ENCODE results near the gene CWF19L2. TPM values are rescaled to one million over a fixed set of nuclear protein-coding genes. Genes with fewer than 3 reads are reported as not detected.

The CWF19L2 gene
- total and polyA plus RNA-seq, 2 of the 8 experiments (the other 6 are each of a cell fraction or from before 2014, with no cell fraction given) = 2.2 to 16.6 TPM

GRCh38 chr11:107427569-107428180, 29.9 kb downstream of the CWF19L2 start:
- Histone ChIP-seq H2BK20ac (ENCODE audit: low read length) (no peak overlapping the region), H3K9me3 (ENCODE audit: insufficient read depth in 2 of 2, low read depth in 1 of 2, low read length in 1 of 2) (no peaks in the 10 kb centered on the region), H3K27ac (ENCODE audit: low read depth, low read length) (no peak overlapping the region), H2BK12ac (ENCODE audit: low read depth, low read length) (no peak overlapping the region), H3K79me1 (ENCODE audit: low read depth, low read length) (no peaks in the 10 kb centered on the region), H3K36me3 (ENCODE audit: control insufficient read depth in 2 of 4, insufficient read depth in 4 of 4, low read length in 3 of 4) (peaks cover 0 to 7% (median 3%) of the 10 kb centered on the region in 4 experiments; a peak in 3 of 8 replicates), H3K23ac (ENCODE audit: insufficient read length) (no peak overlapping the region), H2AK5ac (ENCODE audit: low read depth, low read length) (no peak overlapping the region), H3K27me3 (replicated peaks in 1 of 4; ENCODE audit: control insufficient read depth in 3 of 4, extremely low read depth in 1 of 4, insufficient read depth in 3 of 4, low read length in 3 of 4) (no peaks in the 10 kb centered on the region), H3K4me1 (replicated peaks in 1 of 4; ENCODE audit: control insufficient read depth in 3 of 4, insufficient read depth in 4 of 4, low read length in 3 of 4) (no peaks in the 10 kb centered on the region), H4K20me1 (replicated peaks in 1 of 2; ENCODE audit: control insufficient read depth in 1 of 2, insufficient read depth in 2 of 2, low read length in 2 of 2) (peaks cover 0 to 2% of the 10 kb centered on the region in 2 experiments), H3K4ac (replicated peaks; ENCODE audit: insufficient read length, low read depth, low read length) (no peak overlapping the region), H3K18ac (ENCODE audit: extremely low read depth, low read length) (no peak overlapping the region), H4K91ac (replicated peaks; ENCODE audit: insufficient read length, low read length) (no peak overlapping the region), H2BK120ac (replicated peaks; ENCODE audit: low read depth, low read length) (no peak overlapping the region), H3K23me2 (ENCODE audit: low read depth, low read length) (no peaks in the 10 kb centered on the region), H3K9ac (replicated peaks in 1 of 4; ENCODE audit: extremely low read depth in 1 of 4, low read depth in 3 of 4, low read length in 3 of 4) (no peak overlapping the region), H2BK5ac (ENCODE audit: low read depth, low read length) (no peak overlapping the region), H2AFZ (ENCODE audit: low read length) (no peak overlapping the region), H3K14ac (ENCODE audit: insufficient read length) (no peak overlapping the region), H4K8ac (ENCODE audit: extremely low read depth, insufficient read depth, low read length) (no peak overlapping the region), H3K4me2 (ENCODE audit: insufficient read depth in 1 of 2, low read depth in 2 of 2, low read length in 2 of 2) (no peak overlapping the region), H3K79me2 (ENCODE audit: control insufficient read depth in 1 of 2, insufficient read depth in 2 of 2, low read length in 2 of 2) (no peaks in the 10 kb centered on the region), H3K56ac (replicated peaks; ENCODE audit: insufficient read length, low read depth, low read length) (no peak overlapping the region), H4K5ac (ENCODE audit: insufficient read length, low read depth, low read length) (no peak overlapping the region), H3K4me3 (ENCODE audit: extremely low read depth in 1 of 4, insufficient read depth in 2 of 4, low read depth in 3 of 4, low read length in 4 of 4) (no peak overlapping the region), H2BK15ac (ENCODE audit: low read length) (no peak overlapping the region)
- FAIRE-seq (no peak), DNase-seq (ENCODE audit: low read depth in 1 of 2, low spot score in 2 of 2) (no peak)
- TF ChIP-seq SAP30 (IDR thresholded peaks at IDR 0.05; ENCODE audit: insufficient read depth, insufficient replicate concordance, low read length) = no peak
- TF ChIP-seq PHF8 (conservative IDR thresholded peaks at IDR 0.05; ENCODE audit: low read depth, low read length) = no peak
- no peak for TF ChIP-seq RFX5 (IDR thresholded peaks at IDR 0.05; ENCODE audit: borderline replicate concordance, low read depth, low read length)
- no peak for TF ChIP-seq POLR2AphosphoS5 (IDR thresholded peaks at IDR 0.05; ENCODE audit: low read depth, low read length)
- no peak for TF ChIP-seq JUN (IDR thresholded peaks at IDR 0.05; ENCODE audit: low read depth, low read length)
- TF ChIP-seq CBX5 (IDR thresholded peaks at IDR 0.05; ENCODE audit: low read depth, low read length) = no peak
- no peak for TF ChIP-seq EP300 (IDR thresholded peaks at IDR 0.05; ENCODE audit: borderline replicate concordance in 1 of 2, low read depth in 2 of 2, low read length in 2 of 2)
- no peak for TF ChIP-seq POU5F1 (IDR thresholded peaks at IDR 0.05; ENCODE audit: low read depth, low read length)
- POLR2A ChIA-PET (ENCODE audit: partially characterized antibody) = no interaction called here
- WGBS, 2 experiments (ENCODE audit: extremely low coverage in 1 of 2, insufficient coverage in 1 of 2, insufficient read length in 1 of 2, insufficient replicate concordance in 2 of 2, low coverage in 1 of 2, low lambda C conversion rate in 2 of 2, missing lambda C conversion rate in 1 of 2) = 94% methylated on average over 2 of the region's 2 CpGs; no CpG with 5 or more reads in 1 of the 2 experiments
- CTCF ChIA-PET (ENCODE audit: partially characterized antibody) = no interaction called here
